ENCODE measurements around the gene MDGA2. TPM values are rescaled to one million over a fixed set of nuclear protein-coding genes. Genes with fewer than 3 reads are reported as not detected.

The MDGA2 gene
- total and polyA plus RNA-seq, 12 donors: 0.05 to 0.15 TPM; not detected in 10

DNA sequence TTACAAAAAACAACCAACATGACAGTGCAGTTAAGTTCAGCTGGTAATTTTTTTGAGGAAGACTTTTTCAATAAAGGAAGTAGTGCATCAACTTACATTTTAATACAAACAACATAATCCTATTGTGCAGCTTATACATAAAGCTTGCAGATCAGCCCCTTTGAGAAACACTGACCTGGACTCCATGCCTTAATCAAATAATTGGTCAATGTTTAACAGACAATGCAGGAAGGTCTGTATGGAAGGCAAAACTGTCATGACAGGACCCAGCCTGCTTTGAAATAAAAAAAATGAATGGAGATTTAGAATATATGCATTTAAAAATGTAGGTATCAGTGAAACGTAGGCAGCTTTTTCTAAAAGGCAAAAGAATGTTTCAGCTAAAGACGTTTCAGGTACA lies 702.1 kb downstream of the MDGA2 start:
- TF ChIP-seq, protein P1, sequence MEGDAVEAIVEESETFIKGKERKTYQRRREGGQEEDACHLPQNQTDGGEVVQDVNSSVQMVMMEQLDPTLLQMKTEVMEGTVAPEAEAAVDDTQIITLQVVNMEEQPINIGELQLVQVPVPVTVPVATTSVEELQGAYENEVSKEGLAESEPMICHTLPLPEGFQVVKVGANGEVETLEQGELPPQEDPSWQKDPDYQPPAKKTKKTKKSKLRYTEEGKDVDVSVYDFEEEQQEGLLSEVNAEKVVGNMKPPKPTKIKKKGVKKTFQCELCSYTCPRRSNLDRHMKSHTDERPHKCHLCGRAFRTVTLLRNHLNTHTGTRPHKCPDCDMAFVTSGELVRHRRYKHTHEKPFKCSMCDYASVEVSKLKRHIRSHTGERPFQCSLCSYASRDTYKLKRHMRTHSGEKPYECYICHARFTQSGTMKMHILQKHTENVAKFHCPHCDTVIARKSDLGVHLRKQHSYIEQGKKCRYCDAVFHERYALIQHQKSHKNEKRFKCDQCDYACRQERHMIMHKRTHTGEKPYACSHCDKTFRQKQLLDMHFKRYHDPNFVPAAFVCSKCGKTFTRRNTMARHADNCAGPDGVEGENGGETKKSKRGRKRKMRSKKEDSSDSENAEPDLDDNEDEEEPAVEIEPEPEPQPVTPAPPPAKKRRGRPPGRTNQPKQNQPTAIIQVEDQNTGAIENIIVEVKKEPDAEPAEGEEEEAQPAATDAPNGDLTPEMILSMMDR (IDR thresholded peaks at IDR 0.05): no peak
- Histone ChIP-seq H3K4me1 (no peaks in the 10 kb centered on the region), H3K27ac (no peak overlapping the region), H3K27me3 (no peaks in the 10 kb centered on the region), H3K36me3 (no peaks in the 10 kb centered on the region), H3K9me3 (peaks cover 0 to 15% (median 0%) of the 10 kb centered on the region in 11 donors), H3K4me3 (no peak overlapping the region)
- ATAC-seq: no peak
- intact Hi-C loops (cut with DNase I): no loop called here
- 62% methylated on average over 2 of the region's 2 CpGs for WGBS, 2 donors
- DNase-seq: no peak

GRCh38 chr14:46964378-46964777 lies 711.0 kb downstream of the MDGA2 start:
- Histone ChIP-seq H3K4me1 (no peaks in the 10 kb centered on the region), H3K27me3 (no peaks in the 10 kb centered on the region), H3K9me3 (peaks cover 0 to 22% (median 0%) of the 10 kb centered on the region in 11 donors), H3K27ac (no peak overlapping the region), H3K36me3 (no peaks in the 10 kb centered on the region), H3K4me3 (no peak overlapping the region)
- ATAC-seq (no peak), DNase-seq (no peak)
- 73 to 76% methylated on average over 3 of the region's 3 CpGs for WGBS, 2 donors
- intact Hi-C loops (cut with DNase I): no loop called here
- TF ChIP-seq, protein P1 (IDR thresholded peaks at IDR 0.05): no peak

DNA sequence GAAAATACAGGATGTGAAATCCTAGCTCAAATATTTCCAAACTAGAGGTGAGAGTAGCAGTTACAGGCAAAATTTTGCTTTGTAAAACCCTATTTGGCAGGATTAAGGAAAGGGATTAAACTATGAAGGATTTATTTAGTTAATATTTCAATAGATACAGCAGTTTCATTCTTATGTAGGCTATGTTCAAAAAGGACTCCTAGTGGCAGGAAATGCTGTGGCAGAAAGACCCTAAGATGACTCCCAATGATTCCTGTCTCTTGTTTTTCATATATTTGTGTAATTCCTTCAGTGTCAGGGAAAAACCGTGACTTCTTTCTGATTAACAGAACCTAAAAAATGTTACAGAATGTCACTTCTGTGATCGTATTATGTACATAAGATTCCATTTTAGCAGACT lies 724.3 kb downstream of the MDGA2 start:
- Histone ChIP-seq H3K4me3 (no peak overlapping the region), H3K9me3 (peaks cover 0 to 31% (median 0%) of the 10 kb centered on the region in 11 donors), H3K36me3 (no peaks in the 10 kb centered on the region), H3K27ac (no peak overlapping the region), H3K27me3 (no peaks in the 10 kb centered on the region), H3K4me1 (no peaks in the 10 kb centered on the region)
- intact Hi-C loops (cut with DNase I): no loop called here
- TF ChIP-seq, protein P1 (IDR thresholded peaks at IDR 0.05): no peak
- WGBS, 2 donors: 87 to 88% methylated on average over 2 of the region's 2 CpGs
- DNase-seq (no peak), ATAC-seq (no peak)

DNA sequence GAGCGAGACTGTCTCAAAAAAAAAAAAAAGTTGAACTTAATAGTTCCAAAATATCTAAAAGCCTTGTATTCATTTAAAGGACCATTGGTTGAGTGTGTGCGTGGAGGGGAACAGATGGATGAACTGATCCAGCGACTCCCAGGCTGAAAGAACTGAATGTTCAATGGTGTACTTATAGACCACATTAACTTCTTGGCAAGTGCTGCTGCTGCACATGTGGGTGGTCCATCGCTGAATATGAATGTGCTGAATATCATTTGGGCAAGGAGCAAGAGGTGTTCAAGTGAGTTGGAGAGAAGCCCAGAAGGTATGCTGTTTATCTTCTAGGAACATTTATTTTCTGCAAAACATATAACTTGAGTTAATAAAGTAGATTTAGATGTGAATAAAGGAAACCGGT lies 734.8 kb downstream of the MDGA2 start:
- Histone ChIP-seq H3K36me3 (no peaks in the 10 kb centered on the region), H3K9me3 (peaks cover 0 to 49% (median 8%) of the 10 kb centered on the region in 11 donors), H3K4me3 (no peak overlapping the region), H3K27ac (no peak overlapping the region), H3K4me1 (no peaks in the 10 kb centered on the region), H3K27me3 (no peaks in the 10 kb centered on the region)
- ATAC-seq (no peak), DNase-seq (no peak)
- 85% methylated on average over 5 of the region's 5 CpGs for WGBS, 2 donors
- TF ChIP-seq, protein P1 (IDR thresholded peaks at IDR 0.05): no peak
- intact Hi-C loops (cut with DNase I): no loop called here
